Right lung (tissue), 5 donors: Measurements from ENCODE around the gene TSPOAP1. TPM values are rescaled to one million over a fixed set of nuclear protein-coding genes. Genes with fewer than 3 reads are reported as not detected.

Source experiments
- DNase-seq, 2 donors: peaks; one replicate each; pipeline ENCODE4 v3.0.0-alpha.2; 2013
- polyA plus RNA-seq, 5 donors: library from polyadenylated mRNA; unstranded; fragments of 120-200 nt; gene quantifications; one replicate each; pipeline versions ENCODE4 v1.2.1 to v1.2.3, GENCODE V29; 2013; ENCODE audit warnings: inconsistent platforms in 1 of 5, low replicate concordance in 1 of 5; ENCODE audit not compliant: insufficient read length in 5 of 5, insufficient read depth in 1 of 5

The TSPOAP1 gene
- polyA plus RNA-seq, 5 donors: 43.0 to 63.3 (median 55.4) TPM

- no peak for DNase-seq
Observed at GRCh38 chr17:58306131-58306951, 22.3 kb downstream of the TSPOAP1 start.

- DNase-seq: no peak
Observed at GRCh38 chr17:58305626-58306025, 23.0 kb downstream of the TSPOAP1 start.

GRCh38 chr17:58304750-58305486 lies 23.7 kb downstream of the TSPOAP1 start:
- no peak for DNase-seq

GRCh38 chr17:58303971-58304749 lies 24.4 kb downstream of the TSPOAP1 start:
- DNase-seq: no peak

- no peak for DNase-seq
Observed at GRCh38 chr17:58302919-58303585, 25.5 kb downstream of the TSPOAP1 start.

GRCh38 chr17:58302171-58302918 lies 26.2 kb downstream of the TSPOAP1 start:
- no peak for DNase-seq

GRCh38 chr17:58301504-58302150 lies 27.0 kb downstream of the TSPOAP1 start:
- no peak for DNase-seq

GRCh38 chr17:58300336-58300735 lies 28.3 kb downstream of the TSPOAP1 start:
- DNase-seq: no peak

GRCh38 chr17:58294034-58294433 lies 34.6 kb downstream of the TSPOAP1 start:
- DNase-seq: no peak

GRCh38 chr17:58291246-58291645 lies 37.3 kb downstream of the TSPOAP1 start:
- no peak for DNase-seq

- DNase-seq: no peak
Observed at GRCh38 chr17:58289869-58290268, 38.7 kb downstream of the TSPOAP1 start.

GRCh38 chr17:58285422-58285810 lies 43.2 kb downstream of the TSPOAP1 start:
- DNase-seq: no peak

GRCh38 chr17:58284613-58285421 lies 43.8 kb downstream of the TSPOAP1 start:
- DNase-seq: no peak

GRCh38 chr17:58283674-58284612 lies 44.7 kb downstream of the TSPOAP1 start:
- DNase-seq: no peak

- DNase-seq: no peak
Observed at GRCh38 chr17:58282442-58282841, 46.2 kb downstream of the TSPOAP1 start.

- DNase-seq: no peak
Observed at GRCh38 chr17:58281511-58282011, 47.0 kb downstream of the TSPOAP1 start.

GRCh38 chr17:58280480-58281217 lies 47.9 kb downstream of the TSPOAP1 start, which contains the start of gene MPO:
TSS of gene MPO (minus strand) at chr17:58280935. CDS start at chr17:58280758, 177 bp downstream.
- DNase-seq: no peak
